ENCODE measurements around the gene CX3CL1. TPM values are rescaled to one million over a fixed set of nuclear protein-coding genes. Genes with fewer than 3 reads are reported as not detected.

CX3CL1 gene
- total RNA-seq, 1 experiment from 2014 or later: 1.7 TPM

DNA sequence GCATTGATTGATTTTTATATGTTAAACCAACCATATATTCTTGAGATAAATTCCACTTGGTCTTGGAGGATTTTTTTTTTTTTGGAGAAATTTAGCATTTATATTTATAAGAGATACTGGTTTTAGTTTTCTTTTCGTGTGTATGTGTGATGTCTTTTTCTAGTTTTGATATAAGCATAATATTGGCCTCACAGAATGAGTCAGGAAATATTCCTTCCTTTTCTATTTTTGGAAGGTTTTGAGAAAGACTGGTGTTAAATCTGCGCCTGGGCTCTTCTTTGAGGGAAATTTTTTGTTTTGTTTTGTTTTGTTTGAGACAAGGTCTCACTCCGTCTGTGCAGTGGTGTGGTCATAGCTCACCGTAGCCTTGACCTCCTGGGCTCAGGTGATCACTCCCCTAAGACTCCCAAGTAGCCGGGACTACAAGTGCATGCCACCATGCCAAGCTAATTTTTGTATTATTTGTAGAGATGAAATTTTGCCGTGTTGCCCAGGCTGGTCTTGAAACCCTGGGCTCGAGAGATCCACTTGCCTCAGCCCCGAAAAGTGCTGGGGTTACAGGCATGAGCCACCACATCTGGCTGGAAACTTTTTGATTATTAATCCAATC is 42.5 kb upstream of the CX3CL1 start:
- Mint-ChIP-seq H3K4me1 (no peaks in the 10 kb centered on the region), H3K27ac (no peak overlapping the region), H3K36me3 (ENCODE audit: insufficient read depth in 1 of 3, low read depth in 3 of 3) (0 out of 7 replicates have a peak, but pooled peaks cover 0 to 4% (median 0%) of the 10 kb centered on the region in 3 experiments), H3K9me3 (peaks cover 5 to 8% of the 10 kb centered on the region in 2 experiments), H3K4me3 (no peak overlapping the region), H3K27me3 (ENCODE audit: low read depth) (peaks cover 7% of the 10 kb centered on the region)
- Histone ChIP-seq H2BK5ac (ENCODE audit: insufficient read length, low read length) (no peak overlapping the region), H4K20me1 (ENCODE audit: control insufficient read depth, insufficient read depth, insufficient read length) (no peaks in the 10 kb centered on the region), H3K23ac (ENCODE audit: insufficient read length, low read depth, low read length) (no peak overlapping the region), H3K14ac (ENCODE audit: insufficient read depth, low read length) (no peak overlapping the region), H3T11ph (ENCODE audit: low read length) (no peak overlapping the region), H3K4ac (ENCODE audit: low read depth, low read length) (no peak overlapping the region), H2AFZ (ENCODE audit: low read length) (no peak overlapping the region), H2BK12ac (ENCODE audit: insufficient read length, low read depth, low read length) (no peak overlapping the region), H3K9ac (ENCODE audit: extremely low read depth, insufficient read length, low read length) (no peak overlapping the region), H4K8ac (replicated peaks; ENCODE audit: insufficient read length, low read depth, low read length) (no peak overlapping the region), H4K5ac (ENCODE audit: insufficient read length, low read depth, low read length) (no peak overlapping the region), H3K79me1 (ENCODE audit: insufficient read depth, low read depth, low read length, poor library complexity, severe bottlenecking) (no peaks in the 10 kb centered on the region), H3K23me2 (ENCODE audit: insufficient read length, low read depth, low read length, poor library complexity, severe bottlenecking) (no peaks in the 10 kb centered on the region), H3K27ac (ENCODE audit: insufficient read length, low read depth, low read length) (no peak overlapping the region), H2BK15ac (ENCODE audit: low read depth, low read length) (no peak overlapping the region), H3K4me2 (ENCODE audit: insufficient read depth, insufficient read length, low read length) (no peak overlapping the region), H2BK20ac (ENCODE audit: low read depth, low read length, poor library complexity, severe bottlenecking) (no peak overlapping the region), H2AK5ac (ENCODE audit: insufficient read length, low read length) (no peak overlapping the region), H2BK120ac (ENCODE audit: low read depth, low read length, poor library complexity, severe bottlenecking) (no peak overlapping the region), H3K9me3 (ENCODE audit: control insufficient read depth, low read depth, low read length) (no peaks in the 10 kb centered on the region), H3K18ac (ENCODE audit: insufficient read length, low read depth, low read length) (no peak overlapping the region), H3K79me2 (ENCODE audit: insufficient read depth, low read length) (no peaks in the 10 kb centered on the region), H3K27me3 (ENCODE audit: insufficient read depth, low read length) (no peaks in the 10 kb centered on the region), H3K4me1 (ENCODE audit: insufficient read depth, low read length) (no peaks in the 10 kb centered on the region), H3K56ac (ENCODE audit: insufficient read length, low read depth, low read length) (no peak overlapping the region), H4K91ac (ENCODE audit: insufficient read length, low read depth, low read length) (no peak overlapping the region)
- DNase-seq: no peak
- TF ChIP-seq, protein P1, sequence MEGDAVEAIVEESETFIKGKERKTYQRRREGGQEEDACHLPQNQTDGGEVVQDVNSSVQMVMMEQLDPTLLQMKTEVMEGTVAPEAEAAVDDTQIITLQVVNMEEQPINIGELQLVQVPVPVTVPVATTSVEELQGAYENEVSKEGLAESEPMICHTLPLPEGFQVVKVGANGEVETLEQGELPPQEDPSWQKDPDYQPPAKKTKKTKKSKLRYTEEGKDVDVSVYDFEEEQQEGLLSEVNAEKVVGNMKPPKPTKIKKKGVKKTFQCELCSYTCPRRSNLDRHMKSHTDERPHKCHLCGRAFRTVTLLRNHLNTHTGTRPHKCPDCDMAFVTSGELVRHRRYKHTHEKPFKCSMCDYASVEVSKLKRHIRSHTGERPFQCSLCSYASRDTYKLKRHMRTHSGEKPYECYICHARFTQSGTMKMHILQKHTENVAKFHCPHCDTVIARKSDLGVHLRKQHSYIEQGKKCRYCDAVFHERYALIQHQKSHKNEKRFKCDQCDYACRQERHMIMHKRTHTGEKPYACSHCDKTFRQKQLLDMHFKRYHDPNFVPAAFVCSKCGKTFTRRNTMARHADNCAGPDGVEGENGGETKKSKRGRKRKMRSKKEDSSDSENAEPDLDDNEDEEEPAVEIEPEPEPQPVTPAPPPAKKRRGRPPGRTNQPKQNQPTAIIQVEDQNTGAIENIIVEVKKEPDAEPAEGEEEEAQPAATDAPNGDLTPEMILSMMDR (conservative IDR thresholded peaks at IDR 0.05): no peak
- no CpG with 5 or more reads among the region's 8 CpGs for WGBS (ENCODE audit: extremely low coverage, insufficient read length, low lambda C conversion rate)

Data from H9 (cell line).